ENCODE measurements around the gene TOP2B.

TOP2B gene

GRCh38 chr3:25566358-25566920, 98.3 kb downstream of the TOP2B start:
- DNase-seq (ENCODE audit: extremely low spot score) = peak; percentile 22
- ChIA-PET POLR2A (no interaction called here), CTCF (interaction anchor here (0.7 kb wide), 1 partner anchor 121 kb away, joined by 3 read pairs; no protein-coding TSS in a partner anchor)
- TF ChIP-seq NFRKB (IDR thresholded peaks at IDR 0.05) = no peak
- TF ChIP-seq ZNF384 (IDR thresholded peaks at IDR 0.05) = no peak
- TF ChIP-seq FOXM1 (IDR thresholded peaks at IDR 0.05; ENCODE audit: borderline replicate concordance) = no peak
- no peak for TF ChIP-seq ARNT (IDR thresholded peaks at IDR 0.05)
- no peak for TF ChIP-seq BHLHE40 (IDR thresholded peaks at IDR 0.05; ENCODE audit: borderline replicate concordance)
- TF ChIP-seq HDGF (IDR thresholded peaks at IDR 0.05; ENCODE audit: borderline replicate concordance) = no peak
- no peak for TF ChIP-seq SUZ12 (IDR thresholded peaks at IDR 0.05)
- no peak for TF ChIP-seq TARDBP (IDR thresholded peaks at IDR 0.05)
- no peak for TF ChIP-seq PKNOX1 (IDR thresholded peaks at IDR 0.05)
- TF ChIP-seq L3MBTL2 (conservative IDR thresholded peaks at IDR 0.05) = no peak
- no peak for TF ChIP-seq FOXK2 (IDR thresholded peaks at IDR 0.05)
- no peak for TF ChIP-seq CTBP1 (IDR thresholded peaks at IDR 0.05; ENCODE audit: borderline replicate concordance)
- no peak for TF ChIP-seq ELF4 (IDR thresholded peaks at IDR 0.05)
- TF ChIP-seq SP1 (IDR thresholded peaks at IDR 0.05) = no peak

- no peak for TF ChIP-seq ZNF384 (IDR thresholded peaks at IDR 0.05)
- TF ChIP-seq NFRKB (IDR thresholded peaks at IDR 0.05) = no peak
- TF ChIP-seq FOXK2 (IDR thresholded peaks at IDR 0.05) = no peak
- TF ChIP-seq ARNT (IDR thresholded peaks at IDR 0.05) = no peak
- no peak for TF ChIP-seq SP1 (IDR thresholded peaks at IDR 0.05)
- TF ChIP-seq FOXA1 (IDR thresholded peaks at IDR 0.05) = no peak
- TF ChIP-seq SUZ12 (IDR thresholded peaks at IDR 0.05) = no peak
- no peak for TF ChIP-seq L3MBTL2 (conservative IDR thresholded peaks at IDR 0.05)
- no peak for TF ChIP-seq HDGF (IDR thresholded peaks at IDR 0.05; ENCODE audit: borderline replicate concordance)
- TF ChIP-seq LEF1 (IDR thresholded peaks at IDR 0.05; ENCODE audit: borderline replicate concordance) = no peak
- no peak for TF ChIP-seq PKNOX1 (IDR thresholded peaks at IDR 0.05)
- TF ChIP-seq ELF4 (IDR thresholded peaks at IDR 0.05) = no peak
- no peak for TF ChIP-seq CTBP1 (IDR thresholded peaks at IDR 0.05; ENCODE audit: borderline replicate concordance)
- no peak for TF ChIP-seq BHLHE40 (IDR thresholded peaks at IDR 0.05; ENCODE audit: borderline replicate concordance)
- TF ChIP-seq FOXM1 (IDR thresholded peaks at IDR 0.05; ENCODE audit: borderline replicate concordance) = no peak
- no peak for TF ChIP-seq TARDBP (IDR thresholded peaks at IDR 0.05)
- ChIA-PET POLR2A (no interaction called here), CTCF (no interaction called here)
- no peak for DNase-seq (ENCODE audit: extremely low spot score)
These were observed 98.9 kb downstream of the TOP2B start for GRCh38 chr3:25565807-25566206.

- ChIA-PET CTCF (no interaction called here), POLR2A (no interaction called here)
- no peak for DNase-seq (ENCODE audit: extremely low spot score)
- TF ChIP-seq ELF4 (IDR thresholded peaks at IDR 0.05) (no peak), PKNOX1 (IDR thresholded peaks at IDR 0.05) (peak; percentile 86)
These were observed 100.6 kb downstream of the TOP2B start for GRCh38 chr3:25564075-25564474.

- ChIA-PET POLR2A (no interaction called here), CTCF (no interaction called here)
- TF ChIP-seq ELF4 (IDR thresholded peaks at IDR 0.05) = no peak
- no peak for TF ChIP-seq ARNT (IDR thresholded peaks at IDR 0.05)
- TF ChIP-seq CTBP1 (IDR thresholded peaks at IDR 0.05; ENCODE audit: borderline replicate concordance) = no peak
- TF ChIP-seq L3MBTL2 (conservative IDR thresholded peaks at IDR 0.05) = no peak
- no peak for TF ChIP-seq SUZ12 (IDR thresholded peaks at IDR 0.05)
- TF ChIP-seq HDGF (IDR thresholded peaks at IDR 0.05; ENCODE audit: borderline replicate concordance) = no peak
- TF ChIP-seq PKNOX1 (IDR thresholded peaks at IDR 0.05) = no peak
- no peak for TF ChIP-seq BHLHE40 (IDR thresholded peaks at IDR 0.05; ENCODE audit: borderline replicate concordance)
- no peak for TF ChIP-seq ZNF384 (IDR thresholded peaks at IDR 0.05)
- DNase-seq (ENCODE audit: extremely low spot score) = no peak
These were observed 101.1 kb downstream of the TOP2B start for GRCh38 chr3:25563601-25564000.

GRCh38 chr3:25558796-25559195, 105.9 kb downstream of the TOP2B start:
- POLR2A ChIA-PET = no interaction called here
- CTCF ChIA-PET = no interaction called here
- no peak for DNase-seq (ENCODE audit: extremely low spot score)
- TF ChIP-seq PKNOX1 (IDR thresholded peaks at IDR 0.05) (no peak), SP1 (IDR thresholded peaks at IDR 0.05) (no peak)

- ChIA-PET CTCF (no interaction called here), POLR2A (no interaction called here)
- DNase-seq (ENCODE audit: extremely low spot score) = no peak
- TF ChIP-seq PKNOX1 (IDR thresholded peaks at IDR 0.05) (no peak), SP1 (IDR thresholded peaks at IDR 0.05) (no peak), FOXK2 (IDR thresholded peaks at IDR 0.05) (no peak), HDGF (IDR thresholded peaks at IDR 0.05; ENCODE audit: borderline replicate concordance) (no peak), FOXM1 (IDR thresholded peaks at IDR 0.05; ENCODE audit: borderline replicate concordance) (no peak)
These were observed 106.6 kb downstream of the TOP2B start for GRCh38 chr3:25558121-25558520.
